Osteocyte (in vitro differentiated cells): ENCODE data around the gene PATE2. TPM values are rescaled to one million over a fixed set of nuclear protein-coding genes. Genes with fewer than 3 reads are reported as not detected.

Experiments
- DNase-seq: peaks from one replicate; pipeline ENCODE4 v3.0.0; 2021; ENCODE audit warnings: mixed read lengths; ENCODE audit not compliant: unreplicated experiment; ENCODE audit errors: extremely low spot score
- H3K27ac Mint-ChIP-seq: one replicate; pipeline ENCODE4 v1.8.0; 2021; ENCODE audit warnings: mild to moderate bottlenecking, mixed read lengths; ENCODE audit not compliant: unreplicated experiment
- H3K27me3 Mint-ChIP-seq: one replicate; pipeline ENCODE4 v1.8.0; 2021; ENCODE audit warnings: mixed read lengths; ENCODE audit not compliant: unreplicated experiment
- H3K36me3 Mint-ChIP-seq: one replicate; pipeline ENCODE4 v1.8.0; 2021; ENCODE audit warnings: mixed read lengths; ENCODE audit not compliant: unreplicated experiment
- H3K4me1 Mint-ChIP-seq: one replicate; pipeline ENCODE4 v1.8.0; 2021; ENCODE audit warnings: mixed read lengths; ENCODE audit not compliant: unreplicated experiment
- H3K4me3 Mint-ChIP-seq: one replicate; pipeline ENCODE4 v1.8.0; 2021; ENCODE audit warnings: mild to moderate bottlenecking, moderate library complexity, mixed read lengths; ENCODE audit not compliant: unreplicated experiment
- H3K9me3 Mint-ChIP-seq: one replicate; pipeline ENCODE4 v1.8.0; 2021; ENCODE audit warnings: mixed read lengths; ENCODE audit not compliant: unreplicated experiment
- long read RNA-seq: library from polyadenylated mRNA; unstranded; transcript quantifications from one replicate; pipeline ENCODE4 v2.0.0, GENCODE V29; 2021
- total RNA-seq: library from RNA; stranded (reverse); gene quantifications from 2 replicates; pipeline ENCODE4 v1.2.1, GENCODE V29; 2021
- TF ChIP-seq, protein P1 (sequence below): fragments of 200-600 bp; sonication (generic); IDR thresholded peaks from 2 replicates; pipeline ENCODE4 v1.5.0; 2021; ENCODE audit warnings: antibody characterized with exemption, mild to moderate bottlenecking, moderate library complexity

The PATE2 gene
- not detected in 2 replicates for total RNA-seq
- long read RNA-seq: 0 reads

DNA sequence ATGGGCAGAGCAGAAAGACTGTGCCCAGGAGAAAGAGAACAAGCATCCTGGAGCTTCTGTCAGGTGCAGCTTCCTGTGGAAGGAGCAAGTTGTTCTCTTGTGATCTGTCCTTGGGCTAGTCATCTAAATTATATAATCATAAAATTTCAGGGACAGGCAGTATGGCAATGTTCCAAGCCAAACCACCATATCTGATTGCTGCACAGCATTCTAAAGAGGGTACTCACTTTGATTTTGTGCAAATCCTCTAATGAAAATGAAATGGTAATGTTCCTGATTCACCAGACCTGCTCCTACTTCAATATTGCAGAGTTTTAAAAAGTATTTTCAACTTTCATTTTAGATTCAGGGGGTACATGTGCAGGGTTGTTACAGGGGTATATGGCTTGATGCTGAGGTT is at the start of gene PATE2:
Gene PATE2, minus strand, starts transcription at position 101 of the 400 bp plus-strand sequence. Its CDS starts 55 bp downstream, at position 46.
- Mint-ChIP-seq H3K36me3 (no peaks in the 10 kb centered on the region), H3K9me3 (no peaks in the 10 kb centered on the region), H3K27ac (no peak within 1 kb of the TSS), H3K4me1 (no peaks in the 10 kb centered on the region), H3K27me3 (peaks cover 4% of the 10 kb centered on the region), H3K4me3 (no peak within 1 kb of the TSS)
- TF ChIP-seq, protein P1, sequence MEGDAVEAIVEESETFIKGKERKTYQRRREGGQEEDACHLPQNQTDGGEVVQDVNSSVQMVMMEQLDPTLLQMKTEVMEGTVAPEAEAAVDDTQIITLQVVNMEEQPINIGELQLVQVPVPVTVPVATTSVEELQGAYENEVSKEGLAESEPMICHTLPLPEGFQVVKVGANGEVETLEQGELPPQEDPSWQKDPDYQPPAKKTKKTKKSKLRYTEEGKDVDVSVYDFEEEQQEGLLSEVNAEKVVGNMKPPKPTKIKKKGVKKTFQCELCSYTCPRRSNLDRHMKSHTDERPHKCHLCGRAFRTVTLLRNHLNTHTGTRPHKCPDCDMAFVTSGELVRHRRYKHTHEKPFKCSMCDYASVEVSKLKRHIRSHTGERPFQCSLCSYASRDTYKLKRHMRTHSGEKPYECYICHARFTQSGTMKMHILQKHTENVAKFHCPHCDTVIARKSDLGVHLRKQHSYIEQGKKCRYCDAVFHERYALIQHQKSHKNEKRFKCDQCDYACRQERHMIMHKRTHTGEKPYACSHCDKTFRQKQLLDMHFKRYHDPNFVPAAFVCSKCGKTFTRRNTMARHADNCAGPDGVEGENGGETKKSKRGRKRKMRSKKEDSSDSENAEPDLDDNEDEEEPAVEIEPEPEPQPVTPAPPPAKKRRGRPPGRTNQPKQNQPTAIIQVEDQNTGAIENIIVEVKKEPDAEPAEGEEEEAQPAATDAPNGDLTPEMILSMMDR: no peak
- DNase-seq: no peak

DNA sequence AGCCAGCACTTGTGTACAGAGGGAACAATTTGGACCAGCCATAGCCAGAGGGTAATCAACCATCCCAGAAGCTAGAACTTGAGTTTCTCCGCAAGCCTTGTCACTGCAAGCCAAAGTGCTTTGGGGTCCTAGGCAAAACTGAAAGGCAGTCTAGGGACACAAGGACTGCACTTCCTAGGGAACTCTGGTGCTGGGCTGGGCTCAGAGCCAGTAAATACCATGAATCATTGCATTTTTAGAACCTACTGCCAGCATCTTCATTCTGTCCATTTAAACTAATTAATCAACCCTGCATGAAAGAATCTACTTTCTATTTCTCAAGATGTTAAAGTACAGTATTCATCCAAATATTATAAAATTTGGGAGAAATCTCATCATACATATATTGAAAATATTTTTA is 29.3 kb upstream of the PATE2 start:
- no peak overlapping the region for H3K4me3 Mint-ChIP-seq
- no peak for DNase-seq
- H3K27me3 Mint-ChIP-seq: peaks cover 5% of the 10 kb centered on the region
- no peak overlapping the region for H3K27ac Mint-ChIP-seq
- no peaks in the 10 kb centered on the region for H3K4me1 Mint-ChIP-seq
- TF ChIP-seq, protein P1: no peak
- peaks cover 7% of the 10 kb centered on the region for H3K9me3 Mint-ChIP-seq
- no peaks in the 10 kb centered on the region for H3K36me3 Mint-ChIP-seq

DNA sequence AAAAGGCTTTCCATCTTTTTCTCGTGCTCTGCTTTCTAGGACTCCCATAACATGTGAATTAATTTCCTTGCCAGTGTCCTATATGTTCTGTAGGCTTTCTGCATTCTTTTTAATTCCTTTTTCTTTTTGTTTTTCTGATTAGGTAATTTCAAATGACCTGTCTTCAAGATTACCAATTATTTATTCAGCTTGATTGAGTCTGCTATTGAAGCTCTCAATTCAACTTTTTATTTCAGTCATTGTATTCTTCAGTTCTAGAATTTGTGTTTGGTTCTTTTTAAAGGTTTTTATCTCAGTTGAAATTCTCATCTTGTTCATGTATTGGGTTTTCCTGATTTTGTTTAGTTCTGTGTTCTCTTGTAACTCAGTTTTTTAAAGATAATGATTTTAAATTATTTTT is 23.8 kb upstream of the PATE2 start:
- H3K4me1 Mint-ChIP-seq: no peaks in the 10 kb centered on the region
- no peak for DNase-seq
- peaks cover 32% of the 10 kb centered on the region for H3K9me3 Mint-ChIP-seq
- TF ChIP-seq, protein P1: no peak
- H3K27ac Mint-ChIP-seq: no peak overlapping the region
- H3K4me3 Mint-ChIP-seq: no peak overlapping the region
- H3K36me3 Mint-ChIP-seq: no peaks in the 10 kb centered on the region
- no peaks in the 10 kb centered on the region for H3K27me3 Mint-ChIP-seq

DNA sequence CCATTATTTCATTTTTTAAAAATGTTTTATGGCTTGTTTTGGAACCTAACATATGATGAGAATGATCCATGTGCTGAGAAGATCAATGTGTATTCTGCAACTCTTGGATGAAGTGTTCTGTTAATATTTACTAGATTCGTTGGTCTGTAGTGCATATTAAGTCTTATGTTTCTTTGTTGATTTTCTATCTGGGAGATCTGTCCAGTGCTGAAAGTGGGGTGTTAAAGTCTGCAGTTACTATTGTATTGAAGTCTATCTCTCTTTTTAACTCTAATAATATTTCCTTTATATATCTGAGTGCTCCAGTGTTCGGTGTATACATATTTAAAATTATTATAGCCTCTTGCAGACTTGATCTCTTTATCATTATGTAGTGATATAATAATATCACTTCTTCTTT is 21.2 kb upstream of the PATE2 start:
- Mint-ChIP-seq H3K9me3 (peaks cover 46% of the 10 kb centered on the region), H3K27me3 (no peaks in the 10 kb centered on the region), H3K36me3 (no peaks in the 10 kb centered on the region), H3K4me1 (no peaks in the 10 kb centered on the region), H3K27ac (no peak overlapping the region), H3K4me3 (no peak overlapping the region)
- TF ChIP-seq, protein P1: no peak
- DNase-seq: no peak

DNA sequence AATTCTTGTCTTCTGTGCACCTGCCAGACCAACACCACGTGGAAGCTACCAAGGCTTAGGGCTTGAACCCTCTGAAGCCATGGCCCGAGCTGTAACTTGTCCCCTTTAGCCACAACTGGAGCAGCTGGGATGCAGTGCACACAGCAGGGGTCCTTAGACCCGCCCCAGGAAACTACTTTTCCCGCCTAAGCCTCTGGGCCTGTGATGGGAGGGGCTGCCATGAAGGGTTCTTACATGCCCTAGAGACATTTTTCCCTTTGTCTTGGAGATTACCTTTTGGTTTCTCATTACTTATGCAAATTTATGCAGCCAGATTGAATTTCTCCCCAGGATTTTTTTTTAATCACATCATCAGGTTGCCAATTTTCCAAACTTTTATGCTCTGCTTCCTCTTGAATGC is 19.0 kb upstream of the PATE2 start:
- Mint-ChIP-seq H3K4me1 (no peaks in the 10 kb centered on the region), H3K4me3 (no peak overlapping the region), H3K9me3 (peaks cover 56% of the 10 kb centered on the region), H3K36me3 (no peaks in the 10 kb centered on the region), H3K27ac (no peak overlapping the region), H3K27me3 (peaks cover 2% of the 10 kb centered on the region)
- TF ChIP-seq, protein P1: no peak
- DNase-seq: no peak
